ENCODE data around the gene SASH1.
"Not testable (repeated sequence)": the region's sequence is repeated elsewhere in the genome, so short reads cannot be mapped to it uniquely, and the experiment has no call there.

Gene SASH1

DNA sequence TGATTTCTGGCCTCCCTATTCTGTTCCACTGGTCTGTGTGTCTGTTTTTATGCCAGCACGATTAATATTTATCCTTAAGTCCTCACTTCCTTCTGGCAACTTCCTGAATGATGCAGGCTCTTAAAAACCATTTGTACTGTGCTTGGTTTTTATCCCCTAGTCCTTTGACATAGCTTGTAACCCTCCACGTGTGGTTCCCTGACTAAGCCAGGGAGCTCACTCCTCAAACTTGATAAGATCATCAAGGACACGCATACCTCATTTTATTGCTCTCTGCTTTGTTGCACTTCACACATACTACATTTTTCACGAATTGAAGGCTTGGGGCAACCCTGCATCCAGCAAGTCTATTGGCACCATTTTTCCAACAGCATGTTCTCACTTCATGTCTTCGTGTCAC lies 237.8 kb downstream of the SASH1 start:
- no peak for DNase-seq (ENCODE audit: low read depth, low spot score)

DNA sequence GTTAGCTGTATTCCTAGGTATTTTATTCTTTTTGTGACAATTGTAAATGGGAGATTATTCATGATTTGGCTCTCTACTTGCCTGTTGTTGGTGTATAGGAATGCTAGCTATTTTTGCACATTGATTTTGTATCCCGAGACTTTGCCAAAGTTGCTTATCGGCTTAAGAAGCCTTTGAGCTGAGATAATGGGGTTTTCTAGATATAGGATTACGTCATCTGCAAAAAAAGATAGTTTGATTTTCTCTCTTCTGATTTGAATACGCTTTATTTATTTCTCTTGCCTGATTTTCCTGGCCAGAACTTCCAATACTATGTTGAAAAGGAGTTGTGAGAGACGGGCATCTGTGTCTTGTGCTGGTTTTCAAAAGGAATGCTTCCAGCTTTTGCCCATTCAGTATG lies 241.0 kb downstream of the SASH1 start:
- DNase-seq (ENCODE audit: low read depth, low spot score) = no peak

- not testable (repeated sequence) for DNase-seq (ENCODE audit: low read depth, low spot score)
Measured at GRCh38 chr6:148585641-148586040, 243.0 kb downstream of the SASH1 start.

GRCh38 chr6:148590883-148591282 lies 248.2 kb downstream of the SASH1 start:
- no peak for DNase-seq (ENCODE audit: low read depth, low spot score)

- DNase-seq (ENCODE audit: low read depth, low spot score) = no peak
Measured at GRCh38 chr6:148591656-148592055, 249.0 kb downstream of the SASH1 start.

GRCh38 chr6:148593130-148593812 lies 250.6 kb downstream of the SASH1 start:
- DNase-seq (ENCODE audit: low read depth, low spot score) = no peak

DNA sequence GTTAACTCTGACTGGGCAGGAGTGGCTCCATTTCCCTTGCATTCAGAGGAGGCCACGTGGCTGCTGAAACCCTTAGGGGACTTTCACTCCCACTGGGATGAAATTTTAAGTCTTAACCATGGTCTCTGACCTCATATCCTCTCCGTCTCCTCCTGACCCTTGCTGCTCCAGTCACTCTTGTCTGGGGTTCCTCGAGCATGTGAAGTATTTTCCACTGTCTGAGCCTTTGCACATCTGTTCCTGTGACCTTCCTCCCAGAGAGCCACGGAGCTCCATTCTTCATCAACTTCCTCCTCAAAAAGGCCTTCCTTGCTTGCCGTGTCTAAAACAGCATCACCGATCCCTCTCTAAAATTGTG lies 251.2 kb downstream of the SASH1 start:
- DNase-seq (ENCODE audit: low read depth, low spot score) = no peak

DNA sequence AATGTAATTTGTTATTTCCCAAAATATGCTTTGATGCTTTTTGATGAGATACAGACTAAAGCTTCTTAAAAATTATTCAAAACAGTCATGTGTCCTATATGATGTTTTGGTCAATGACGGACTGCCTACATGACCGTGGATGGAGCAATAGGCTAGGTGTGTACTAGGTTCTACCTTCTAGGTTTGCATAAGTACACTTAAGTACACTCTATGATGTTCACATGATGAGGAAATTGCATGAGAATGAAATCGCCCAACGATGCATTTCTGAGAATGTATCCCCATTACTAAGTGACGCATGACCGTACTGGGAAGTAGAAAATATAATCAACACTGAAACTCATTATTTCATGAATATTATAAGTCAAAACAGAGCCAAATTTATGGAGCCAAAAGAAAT lies 252.9 kb downstream of the SASH1 start:
- DNase-seq (ENCODE audit: low read depth, low spot score) = no peak

DNA sequence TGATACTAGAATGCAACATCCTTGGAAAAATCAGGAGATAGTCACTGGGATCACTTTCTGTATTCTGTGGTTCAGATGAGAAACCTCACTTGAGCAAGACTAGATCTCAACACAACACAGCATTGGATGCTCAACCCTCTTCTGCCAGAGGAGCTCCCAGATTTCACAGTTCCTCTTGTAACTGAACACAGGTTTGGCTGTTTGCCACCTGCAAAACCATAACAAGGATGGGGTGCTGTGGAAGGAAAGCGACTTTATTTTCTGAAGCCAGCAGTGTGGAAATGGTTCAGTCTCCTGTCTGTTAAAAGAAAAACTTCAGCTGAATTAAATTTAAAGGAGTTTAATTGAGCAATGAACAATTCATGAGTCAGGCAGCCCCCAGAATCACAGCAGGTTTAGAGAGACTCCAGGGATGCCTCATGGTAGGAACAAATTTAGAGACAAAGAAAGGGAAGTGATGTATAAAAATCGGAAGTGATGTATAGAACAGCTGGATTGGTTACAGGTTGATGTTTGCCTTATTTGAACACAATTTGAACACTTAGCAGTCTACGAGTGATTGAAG lies 254.3 kb downstream of the SASH1 start:
- no peak for DNase-seq (ENCODE audit: low read depth, low spot score)

- no peak for DNase-seq (ENCODE audit: low read depth, low spot score)
Measured at GRCh38 chr6:148598724-148599123, 256.1 kb downstream of the SASH1 start.

- DNase-seq (ENCODE audit: low read depth, low spot score) = no peak
Measured at GRCh38 chr6:148599967-148600426, 257.4 kb downstream of the SASH1 start.

Data from activated naive CD8-positive, alpha-beta T cell treated with anti-CD3 and anti-CD28 coated beads, Interleukin-2, amount 50 U/mL, for 16 hours (primary cell).